Sciatic nerve (tissue), 2 donors: ENCODE results near the gene GRIK4. TPM values are rescaled to one million over a fixed set of nuclear protein-coding genes. Genes with fewer than 3 reads are reported as not detected.

Source experiments
- ATAC-seq: fragments of 200-7000 bp; cut with Tn5 transposase; one replicate; pipeline ENCODE4 v1.9.1; 2020; ENCODE audit warnings: mild to moderate bottlenecking, moderate library complexity
- DNase-seq: peaks from one replicate; pipeline ENCODE4 v3.0.0-alpha.2; 2020; ENCODE audit warnings: low spot score
- intact Hi-C: fragments of 100-400 bp; cut with DNase I; formaldehyde crosslinking; loops from one replicate; pipeline ENCODE4 v1.14.2; 2022
- total RNA-seq: library from RNA; stranded (reverse); fragmentation: NEBNext Ultra II Directional; extraction: Animal tissue kit (Norgen Biotek cat#: 25700); gene quantifications from one replicate; pipeline ENCODE4 v1.2.1, GENCODE V29; 2021
- donor health status: DM: no; HTN: no; CAD: no.
- donor health status: DM: no; HTN: no; CAD: no.

GRIK4 gene
- total RNA-seq, 1 donor from 2014 or later: 0.27 TPM

GRCh38 chr11:120586728-120587127 lies 75.2 kb downstream of the GRIK4 start:
- intact Hi-C loops: no loop called here
- DNase-seq: no peak
- ATAC-seq: no peak

- ATAC-seq (no peak), DNase-seq (no peak)
- intact Hi-C loops: no loop called here
These were observed 75.8 kb downstream of the GRIK4 start for GRCh38 chr11:120587299-120587698.

GRCh38 chr11:120589376-120589775 lies 77.8 kb downstream of the GRIK4 start:
- DNase-seq (no peak), ATAC-seq (no peak)
- intact Hi-C loops: no loop called here

- no peak for ATAC-seq
- intact Hi-C loops: loop anchor here (2.0 kb wide), 1 partner anchor 46 kb away; no protein-coding TSS in a partner anchor
- DNase-seq: no peak
These were observed 78.9 kb downstream of the GRIK4 start for GRCh38 chr11:120590472-120590871.

GRCh38 chr11:120594746-120595145 lies 83.2 kb downstream of the GRIK4 start:
- intact Hi-C loops: no loop called here
- no peak for DNase-seq

GRCh38 chr11:120595557-120595956 lies 84.0 kb downstream of the GRIK4 start:
- ATAC-seq (no peak), DNase-seq (no peak)
- intact Hi-C loops: no loop called here

More at GRCh38 chr11:120594746-120595145, 83.2 kb downstream of the GRIK4 start:
- ATAC-seq: no peak

GRCh38 chr11:120597250-120598215 lies 86.0 kb downstream of the GRIK4 start:
- intact Hi-C loops: no loop called here

GRCh38 chr11:120598517-120599257 lies 87.1 kb downstream of the GRIK4 start:
- intact Hi-C loops: no loop called here
- DNase-seq (no peak), ATAC-seq (no peak)

More at GRCh38 chr11:120597250-120598215, 86.0 kb downstream of the GRIK4 start:
- ATAC-seq: no peak
- DNase-seq: no peak

GRCh38 chr11:120599816-120600420 lies 88.4 kb downstream of the GRIK4 start:
- intact Hi-C loops: no loop called here
- no peak for DNase-seq
- no peak for ATAC-seq

GRCh38 chr11:120601536-120601935 lies 90.0 kb downstream of the GRIK4 start:
- ATAC-seq (peak; percentile 41), DNase-seq (no peak)
- intact Hi-C loops: no loop called here

GRCh38 chr11:120603071-120603470 lies 91.5 kb downstream of the GRIK4 start:
- DNase-seq (no peak), ATAC-seq (no peak)
- intact Hi-C loops: no loop called here

- no peak for DNase-seq
- intact Hi-C loops: no loop called here
- no peak for ATAC-seq
These were observed 93.9 kb downstream of the GRIK4 start for GRCh38 chr11:120605469-120605868.

- DNase-seq: no peak
- no peak for ATAC-seq
- intact Hi-C loops: no loop called here
These were observed 94.9 kb downstream of the GRIK4 start for GRCh38 chr11:120606211-120607010.

GRCh38 chr11:120608061-120608460 lies 96.5 kb downstream of the GRIK4 start:
- intact Hi-C loops: no loop called here
- no peak for ATAC-seq

GRCh38 chr11:120608760-120609211 lies 97.2 kb downstream of the GRIK4 start:
- peak; percentile 96 for ATAC-seq
- intact Hi-C loops: no loop called here
- DNase-seq: peak; percentile 72

More at GRCh38 chr11:120608061-120608460, 96.5 kb downstream of the GRIK4 start:
- no peak for DNase-seq

- intact Hi-C loops: no loop called here
- DNase-seq (no peak), ATAC-seq (no peak)
These were observed 98.6 kb downstream of the GRIK4 start for GRCh38 chr11:120610111-120610510.

GRCh38 chr11:120611581-120611980 lies 100.0 kb downstream of the GRIK4 start:
- intact Hi-C loops: no loop called here
- ATAC-seq: no peak
- DNase-seq: no peak

- ATAC-seq: no peak
- DNase-seq: no peak
- intact Hi-C loops: no loop called here
These were observed 101.1 kb downstream of the GRIK4 start for GRCh38 chr11:120612513-120613263.
